GM15510 (cell line): ENCODE results near the gene NAB2.
A peak's percentile ranks its signal among the peaks of the same experiment; 100 is the strongest.

ENCODE experiments used
- POLR2A ChIP-seq: IDR thresholded peaks from 3 replicates; pipeline ENCODE4 v1.6.1; 2011; ENCODE audit warnings: borderline replicate concordance; ENCODE audit not compliant: insufficient read length; ENCODE audit errors: extremely low read depth

The NAB2 gene

DNA sequence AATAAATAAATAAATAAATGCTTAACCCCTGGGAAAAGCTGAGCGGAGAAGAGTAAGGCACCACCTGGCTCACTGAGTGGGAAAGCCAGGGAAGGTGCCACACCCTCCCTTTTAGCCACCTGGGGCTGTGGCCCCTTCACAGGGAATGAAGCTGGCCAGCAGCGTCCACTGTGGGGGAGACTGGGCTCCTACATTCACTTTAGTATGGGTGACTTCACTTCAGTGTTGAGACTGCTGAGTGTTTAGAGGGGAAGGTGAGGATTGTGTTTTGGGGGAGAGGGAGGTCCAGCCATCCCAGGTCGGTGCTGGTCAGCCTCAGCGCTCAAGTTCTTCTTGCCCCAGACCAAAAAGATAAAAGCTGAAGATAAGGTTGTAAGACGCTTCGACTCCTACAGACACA, 1.6 kb downstream of the NAB2 start:
- no peak for TF ChIP-seq POLR2A

- no peak for TF ChIP-seq POLR2A
Measured at GRCh38 chr12:57090924-57091637, 2.2 kb downstream of the NAB2 start.

GRCh38 chr12:57091638-57092528, 3.0 kb downstream of the NAB2 start:
- no peak for TF ChIP-seq POLR2A

DNA sequence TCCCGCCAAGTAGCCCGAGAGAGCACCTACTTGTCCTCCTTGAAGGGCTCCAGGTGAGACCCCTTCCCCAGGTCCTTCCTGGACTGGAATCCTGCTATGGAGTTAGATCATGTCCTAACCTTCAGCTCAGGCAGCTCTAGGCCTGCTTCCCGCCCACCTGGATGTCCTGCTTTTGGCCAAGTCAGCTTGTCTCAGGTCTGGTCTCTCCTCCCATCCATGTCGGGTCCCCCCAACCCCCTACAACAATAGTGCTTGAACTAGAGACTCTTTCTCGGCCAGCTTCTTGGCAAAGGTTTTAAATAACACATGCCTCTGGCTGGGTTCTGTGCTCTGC, 3.6 kb downstream of the NAB2 start:
- no peak for TF ChIP-seq POLR2A

GRCh38 chr12:57092876-57093414, 4.0 kb downstream of the NAB2 start:
- TF ChIP-seq POLR2A = no peak

DNA sequence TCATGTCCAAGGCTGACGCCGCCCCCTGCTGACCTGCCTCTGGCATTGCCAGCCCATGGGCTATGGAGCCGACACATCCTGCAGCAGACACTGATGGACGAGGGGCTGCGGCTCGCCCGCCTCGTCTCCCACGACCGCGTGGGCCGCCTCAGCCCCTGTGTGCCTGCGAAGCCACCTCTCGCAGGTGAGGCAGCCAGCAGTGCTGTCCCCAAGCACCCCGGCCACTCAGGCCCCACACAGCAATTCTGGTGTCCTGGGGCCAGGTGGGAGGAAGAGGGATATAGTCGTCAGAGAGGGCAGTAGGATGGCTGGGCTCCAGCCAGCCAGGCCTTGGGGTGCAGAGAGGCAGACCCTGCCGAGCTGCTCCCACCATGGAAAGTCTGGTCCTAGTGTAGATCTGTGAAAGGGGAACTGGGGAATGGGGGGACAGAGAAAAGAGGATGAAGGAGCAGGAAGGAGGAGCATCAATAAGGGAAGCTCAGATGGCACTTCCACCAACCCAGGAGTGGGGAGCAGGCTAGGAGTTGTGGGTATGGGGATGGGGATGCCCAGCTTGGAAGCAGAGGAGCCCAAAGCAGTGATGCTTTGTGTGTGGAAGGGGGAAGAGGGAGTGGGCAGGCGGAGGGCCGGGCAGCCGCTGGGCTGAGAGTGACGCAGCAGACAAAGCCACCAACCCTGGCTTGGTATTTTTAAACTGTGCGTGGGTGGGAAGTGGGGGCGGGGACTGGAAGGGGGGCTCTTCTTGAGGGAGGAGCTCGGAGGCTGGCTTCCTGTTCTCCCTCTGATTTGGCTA, 4.7 kb downstream of the NAB2 start:
- TF ChIP-seq POLR2A = peak; percentile 53

GRCh38 chr12:57094208-57095160, 5.6 kb downstream of the NAB2 start:
- no peak for TF ChIP-seq POLR2A

GRCh38 chr12:57095440-57095839, 6.5 kb downstream of the NAB2 start:
- TF ChIP-seq POLR2A = peak; percentile 20

DNA sequence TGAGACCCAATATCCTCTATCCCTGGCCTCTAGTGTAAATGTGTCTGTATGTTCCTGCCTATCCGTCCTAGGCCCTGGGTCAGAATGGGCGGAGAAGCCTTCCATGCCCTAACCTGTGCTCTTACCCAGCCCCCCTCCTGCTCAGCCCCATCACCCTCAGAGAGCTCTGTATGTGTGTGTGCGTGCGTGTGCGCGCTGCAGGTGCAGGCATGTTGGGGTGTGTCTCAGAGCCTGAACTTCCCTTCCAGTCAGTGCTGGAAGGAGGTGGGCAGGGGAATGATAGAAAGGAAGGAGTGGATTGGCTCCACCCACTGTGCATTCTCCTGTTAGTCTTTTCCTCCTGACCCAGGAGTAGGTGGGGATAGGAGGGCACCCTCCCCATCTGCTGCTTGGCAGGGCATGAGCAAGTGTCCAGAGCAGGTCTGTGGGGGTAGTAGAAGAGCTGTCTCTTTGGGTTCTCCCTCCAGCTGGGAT, 7.2 kb downstream of the NAB2 start:
- TF ChIP-seq POLR2A = no peak

GRCh38 chr12:57096748-57097553, 8.0 kb downstream of the NAB2 start:
- no peak for TF ChIP-seq POLR2A

DNA sequence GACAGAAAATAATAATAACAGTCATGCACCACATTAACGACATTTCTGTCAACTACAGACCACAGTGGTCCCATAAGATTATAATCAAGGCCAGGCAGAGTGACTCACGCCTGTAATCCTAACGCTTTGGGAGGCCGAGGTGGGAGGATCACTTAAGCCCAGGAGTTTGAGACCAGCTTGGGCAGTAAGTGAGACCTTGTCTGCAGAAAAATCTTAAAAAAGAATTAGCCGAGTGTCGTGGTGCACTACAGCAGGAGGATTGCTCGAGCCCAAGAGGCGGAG, 8.6 kb downstream of the NAB2 start:
- no peak for TF ChIP-seq POLR2A

GRCh38 chr12:57098546-57098945, 9.6 kb downstream of the NAB2 start:
- TF ChIP-seq POLR2A = no peak

DNA sequence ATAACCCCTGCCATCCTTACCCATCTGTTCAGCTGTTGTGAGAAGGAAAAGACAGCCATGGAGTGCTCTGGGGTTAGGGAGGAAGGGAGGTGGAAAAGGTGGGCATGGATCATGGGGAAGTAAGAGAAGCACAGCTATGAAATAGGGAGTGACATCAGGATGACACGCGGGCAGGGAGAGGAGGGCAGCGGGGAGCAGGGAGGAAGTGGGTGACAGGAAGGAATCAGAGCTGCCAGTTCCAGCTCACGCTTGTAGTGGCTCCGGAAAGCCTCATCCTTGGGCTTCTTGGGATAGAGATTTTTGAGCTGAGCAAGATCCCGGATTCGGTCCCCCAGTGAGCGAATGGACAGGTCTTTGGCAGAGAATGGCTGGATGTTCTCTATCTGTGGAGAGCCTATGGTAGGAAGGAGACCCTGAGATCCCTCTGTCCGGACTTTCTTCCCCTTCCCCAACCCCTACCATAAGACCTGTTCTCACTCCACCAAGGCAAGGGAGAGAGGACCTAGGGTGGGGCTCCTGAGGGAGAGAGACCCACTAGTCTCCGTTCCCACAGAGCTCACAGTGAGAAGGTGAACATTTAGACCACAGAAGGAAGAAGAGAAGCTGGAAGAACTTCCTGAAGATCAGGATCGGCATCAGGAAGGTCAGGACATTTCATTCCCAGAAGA, 10.3 kb downstream of the NAB2 start:
- TF ChIP-seq POLR2A = no peak

DNA sequence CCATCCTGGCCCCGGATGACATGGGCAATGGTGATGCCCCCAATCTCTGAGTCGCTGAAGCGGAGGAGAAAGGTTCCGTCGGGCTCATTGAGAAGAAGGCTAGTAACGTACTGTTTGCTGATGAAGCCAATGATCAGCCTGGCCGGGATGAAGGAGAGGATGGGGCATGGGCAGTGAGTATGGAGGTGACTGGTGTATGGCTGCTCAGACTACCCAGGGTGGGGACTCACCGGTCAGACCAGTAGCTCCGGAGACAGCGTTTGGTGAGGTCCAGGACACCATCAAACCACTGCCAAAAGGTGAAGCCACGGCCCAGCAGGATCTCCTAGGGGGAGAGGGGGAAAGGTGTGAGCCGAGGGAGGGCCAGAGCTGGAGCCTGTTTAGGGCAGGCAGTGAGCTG, 10.9 kb downstream of the NAB2 start:
- TF ChIP-seq POLR2A = no peak
